Small intestine (tissue), 7 donors: Measurements from ENCODE around the gene DERL3. TPM values are rescaled to one million over a fixed set of nuclear protein-coding genes. Genes with fewer than 3 reads are reported as not detected.

ENCODE experiments used
- DNase-seq, 2 donors: peaks; one replicate each; pipeline versions ENCODE4 v3.0.0 to v3.0.0-alpha.2; 2013
- FAIRE-seq: peaks from 2 replicates; lab custom pipeline; 2012; peaks lifted over from hg19 to GRCh38; lab: Jason Lieb, UNC
- H3K27ac ChIP-seq, 3 donors: one replicate each; pipeline ENCODE4 v1.5.1; 2013; ENCODE audit warnings: low read length in 2 of 3, mild to moderate bottlenecking in 2 of 3, control low read depth in 1 of 3, inconsistent platforms in 1 of 3, low read depth in 1 of 3, moderate library complexity in 1 of 3
- H3K27me3 ChIP-seq, 3 donors: one replicate each; pipeline ENCODE4 v1.6.1; 2013; ENCODE audit warnings: low read length in 3 of 3, inconsistent platforms in 1 of 3; ENCODE audit not compliant: control insufficient read depth in 3 of 3, insufficient read depth in 3 of 3
- H3K36me3 ChIP-seq, 3 donors: one replicate each; pipeline ENCODE4 v1.6.1; 2013; ENCODE audit warnings: low read length in 3 of 3, inconsistent platforms in 1 of 3, low read depth in 1 of 3, mild to moderate bottlenecking in 1 of 3, moderate library complexity in 1 of 3; ENCODE audit not compliant: control insufficient read depth in 3 of 3, insufficient read depth in 2 of 3
- H3K4me1 ChIP-seq, 3 donors: one replicate each; pipeline ENCODE4 v1.6.1; 2013; ENCODE audit warnings: low read length in 2 of 3, inconsistent platforms in 1 of 3, low read depth in 1 of 3, mild to moderate bottlenecking in 1 of 3, moderate library complexity in 1 of 3; ENCODE audit not compliant: control insufficient read depth in 3 of 3, insufficient read depth in 2 of 3
- H3K4me3 ChIP-seq, 3 donors: one replicate each; pipeline ENCODE4 v1.5.1; 2013; ENCODE audit warnings: low read length in 3 of 3, control low read depth in 1 of 3, inconsistent platforms in 1 of 3, low read depth in 1 of 3, mild to moderate bottlenecking in 1 of 3, moderate library complexity in 1 of 3
- H3K9me3 ChIP-seq, 2 donors: one replicate each; pipeline ENCODE4 v1.6.1; 2013; ENCODE audit warnings: low read depth in 1 of 2, low read length in 1 of 2; ENCODE audit not compliant: control insufficient read depth in 2 of 2, insufficient read depth in 1 of 2
- WGBS, 3 donors: extraction: QIAGEN DNeasy Blood & Tissue Kit; methylation state at CpG; one replicate each; pipeline ENCODE4 v1.1.7; 2013; 5-methylcytosine and 5-hydroxymethylcytosine counted together
- polyA plus RNA-seq, 4 donors: library from polyadenylated mRNA; stranded (reverse) in 3 of 4; unstranded in 1 of 4; fragments of 200-250 nt in 3 of 4; fragments of 120-200 nt in 1 of 4; gene quantifications; one replicate each; pipeline versions ENCODE4 v1.2.1 to v1.2.3, GENCODE V29; 2013
- donor health status: healthy with polysubstance abuse.
- donor health status: control.
- donor health status: control.
- donor health status: Bipolar disorder and iron deficiency.
- donor health status: healthy.

The DERL3 gene
- polyA plus RNA-seq, 4 donors, result 2.0 to 33.0 (median 14.1) TPM

DNA sequence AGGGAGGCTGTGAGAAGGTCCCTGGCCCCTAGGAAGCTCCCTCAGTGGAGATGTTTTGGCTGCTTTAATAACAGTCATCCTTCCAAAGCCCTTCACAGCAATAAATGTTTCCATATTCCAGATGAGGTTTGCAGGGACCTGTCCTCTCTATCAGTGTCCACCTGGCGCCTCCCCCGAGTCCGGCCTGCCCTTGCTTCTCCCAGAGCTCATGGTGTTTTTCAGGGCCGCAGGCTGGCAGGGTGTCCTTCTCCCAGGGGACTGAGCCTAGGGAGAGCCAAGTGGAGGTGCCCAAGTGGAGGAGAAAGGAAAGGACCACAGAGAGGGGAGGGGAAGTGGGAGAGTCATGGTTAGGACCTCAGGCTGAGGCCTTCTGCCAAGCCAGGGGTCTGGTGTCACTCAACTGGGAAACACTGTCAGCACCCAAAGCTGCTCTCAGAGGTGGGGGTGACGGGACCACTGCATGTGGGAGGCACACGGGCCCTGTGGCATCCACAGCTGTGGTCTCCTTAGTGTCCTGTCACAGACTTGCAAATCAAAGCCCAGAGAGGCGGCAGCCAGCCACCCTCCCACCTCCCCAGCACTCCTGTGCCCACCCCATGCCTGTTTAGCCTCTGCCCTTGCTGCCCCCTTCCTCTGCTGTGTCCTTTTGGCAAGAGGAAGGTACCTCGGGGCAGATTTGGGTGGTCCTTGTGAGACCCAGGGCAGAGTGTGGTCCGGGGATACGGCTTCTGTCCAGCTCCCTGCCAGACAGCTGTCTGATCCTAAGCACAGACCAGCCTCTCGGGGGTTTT, 6.4 kb downstream of the DERL3 start:
- H3K4me1 ChIP-seq, result no peaks in the 10 kb centered on the region
- H3K4me3 ChIP-seq, result no peak overlapping the region
- no peaks in the 10 kb centered on the region for H3K27me3 ChIP-seq
- H3K36me3 ChIP-seq, result peaks cover 4 to 89% (median 8%) of the 10 kb centered on the region in 3 donors
- H3K27ac ChIP-seq, result no peak overlapping the region
- no peak for FAIRE-seq
- peaks cover 0 to 3% of the 10 kb centered on the region in 2 donors for H3K9me3 ChIP-seq
- WGBS, 3 donors, result 84 to 85% (median 85%) methylated on average over 11 of the region's 11 CpGs
- no peak for DNase-seq

- no peak for FAIRE-seq
- no peak overlapping the region for H3K4me3 ChIP-seq
- H3K27ac ChIP-seq, result no peak overlapping the region
- DNase-seq, result no peak
- H3K36me3 ChIP-seq, result peaks cover 9 to 89% (median 11%) of the 10 kb centered on the region in 3 donors
- peaks cover 0 to 3% of the 10 kb centered on the region in 2 donors for H3K9me3 ChIP-seq
- no peaks in the 10 kb centered on the region for H3K4me1 ChIP-seq
- H3K27me3 ChIP-seq, result no peaks in the 10 kb centered on the region
- WGBS, 3 donors, result 81 to 89% (median 89%) methylated on average over 10 of the region's 10 CpGs
Measured at GRCh38 chr22:23831781-23832180, 7.0 kb downstream of the DERL3 start.

GRCh38 chr22:23831261-23831660, 7.5 kb downstream of the DERL3 start:
- FAIRE-seq, result no peak
- no peak overlapping the region for H3K4me3 ChIP-seq
- H3K27ac ChIP-seq, result no peak overlapping the region
- H3K9me3 ChIP-seq, result peaks cover 0 to 3% of the 10 kb centered on the region in 2 donors
- DNase-seq, result no peak
- no peaks in the 10 kb centered on the region for H3K4me1 ChIP-seq
- no peaks in the 10 kb centered on the region for H3K27me3 ChIP-seq
- 87 to 93% (median 92%) methylated on average over 8 of the region's 8 CpGs for WGBS, 3 donors
- H3K36me3 ChIP-seq, result peaks cover 11 to 89% (median 13%) of the 10 kb centered on the region in 3 donors

DNA sequence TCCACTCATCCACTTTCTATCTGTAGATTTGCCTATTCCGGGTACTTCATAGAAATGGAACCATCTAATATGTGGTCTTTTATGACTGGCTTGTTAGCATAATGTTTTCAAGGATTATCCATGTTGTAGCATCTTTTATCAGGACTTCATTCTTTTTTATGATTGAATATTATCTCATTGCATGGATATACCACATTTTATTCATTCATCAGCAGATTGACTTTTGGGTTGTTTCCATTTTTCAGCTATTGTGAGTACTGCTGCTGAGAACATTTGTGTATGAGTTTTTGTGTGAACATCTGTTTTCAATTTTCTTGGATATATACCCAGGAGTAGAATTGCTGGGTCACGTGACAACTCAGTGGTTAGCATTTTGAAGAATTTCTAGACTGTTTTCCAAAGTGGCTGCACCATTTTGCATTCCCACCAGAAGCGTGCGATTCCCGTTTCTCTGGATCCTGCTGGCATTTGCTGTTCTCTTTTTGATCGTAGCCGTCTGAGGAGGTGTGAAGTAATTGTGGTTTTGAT, 8.9 kb downstream of the DERL3 start:
- Histone ChIP-seq H3K27ac (no peak overlapping the region), H3K36me3 (peaks cover 12 to 89% (median 13%) of the 10 kb centered on the region in 3 donors)
- FAIRE-seq, result no peak

DNA sequence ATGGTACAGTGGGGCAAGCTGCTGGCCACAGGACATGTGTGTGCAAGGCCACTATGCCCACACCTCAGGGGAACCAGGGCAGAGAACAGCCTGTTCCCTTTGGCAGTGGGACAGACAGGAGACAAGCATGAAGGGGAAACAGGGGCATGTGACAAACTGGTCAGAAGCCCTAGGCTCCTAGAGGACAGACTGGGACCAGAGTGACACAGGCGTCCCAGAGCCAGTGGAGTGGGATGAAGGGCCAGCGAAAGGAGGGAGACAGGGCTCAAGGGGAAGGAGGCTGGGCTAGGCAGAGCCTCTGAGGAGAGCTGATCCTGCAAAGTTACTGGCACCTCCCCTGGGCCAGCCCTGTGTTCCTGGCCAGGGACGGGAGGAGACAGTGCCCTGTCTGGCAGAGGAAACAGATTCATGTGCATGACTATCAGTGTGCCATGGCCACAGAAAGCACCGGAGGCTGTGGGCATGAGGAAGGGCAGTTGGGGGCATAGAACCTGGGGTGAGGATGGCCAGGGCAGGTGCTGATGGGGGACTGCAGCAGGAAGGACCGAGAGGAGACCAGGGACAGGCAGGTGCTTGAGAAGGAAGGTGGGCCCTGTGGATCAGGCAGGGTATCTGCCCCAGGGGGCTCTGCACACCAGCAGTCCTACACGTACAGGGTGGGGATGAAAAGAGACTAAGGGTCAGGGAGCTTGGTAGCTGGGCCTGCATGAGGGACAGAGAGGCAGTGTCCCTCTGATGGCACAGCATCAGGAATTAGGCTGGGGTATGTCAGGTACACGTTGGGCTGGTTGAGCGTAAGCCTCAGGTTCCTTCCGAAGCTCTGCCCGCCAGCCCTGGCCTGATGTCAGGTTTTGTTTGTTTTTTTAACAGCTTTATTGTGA, 9.8 kb downstream of the DERL3 start:
- no peak for FAIRE-seq
- WGBS, 3 donors, result 87 to 95% (median 91%) methylated on average over 10 of the region's 10 CpGs
- peaks cover 11 to 90% (median 13%) of the 10 kb centered on the region in 3 donors for H3K36me3 ChIP-seq

More for the DNA sequence above, 8.9 kb downstream of the DERL3 start:
- H3K9me3 ChIP-seq, result peaks cover 0 to 3% of the 10 kb centered on the region in 2 donors
- 79 to 90% (median 82%) methylated on average over 7 of the region's 7 CpGs for WGBS, 3 donors
- H3K4me3 ChIP-seq, result no peak overlapping the region
- no peaks in the 10 kb centered on the region for H3K4me1 ChIP-seq
- H3K27me3 ChIP-seq, result no peaks in the 10 kb centered on the region
- no peak for DNase-seq

DNA sequence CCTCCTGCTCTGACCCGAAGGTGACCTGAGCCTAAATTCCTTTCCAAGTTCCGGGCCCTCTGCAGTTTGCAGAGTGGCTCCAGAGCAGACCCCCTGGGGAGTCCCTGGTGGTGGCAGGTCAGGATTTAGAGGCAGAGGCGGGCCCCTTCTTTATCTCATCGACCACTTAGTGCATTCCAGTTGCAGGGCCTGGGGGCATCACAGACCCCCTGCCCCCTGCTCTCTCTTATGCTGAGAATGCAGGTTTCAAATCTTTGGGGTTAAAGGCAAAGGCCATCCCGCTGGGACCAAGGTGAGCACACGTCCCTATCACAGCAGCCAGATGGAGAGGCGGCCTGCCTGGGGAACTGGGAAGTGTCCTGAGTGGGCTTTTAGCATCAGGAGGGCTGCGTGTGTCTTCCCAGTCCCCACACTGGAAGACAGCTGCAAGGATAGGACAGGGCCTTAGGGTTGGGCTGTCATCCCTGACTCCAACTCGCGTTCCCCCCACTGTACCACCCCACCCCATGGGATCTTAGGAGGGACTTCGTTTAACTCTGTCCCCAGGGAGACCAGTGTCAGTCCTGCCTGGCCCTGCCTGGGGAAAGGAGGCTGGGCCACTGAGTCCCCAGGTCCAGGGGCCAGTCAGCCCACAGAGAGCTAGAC, 11.3 kb downstream of the DERL3 start:
- Histone ChIP-seq H3K4me3 (no peak overlapping the region), H3K4me1 (no peaks in the 10 kb centered on the region), H3K9me3 (peaks cover 0 to 3% of the 10 kb centered on the region in 2 donors), H3K36me3 (peaks cover 14 to 90% (median 22%) of the 10 kb centered on the region in 3 donors), H3K27ac (no peak overlapping the region), H3K27me3 (no peaks in the 10 kb centered on the region)
- 84 to 90% (median 89%) methylated on average over 10 to 11 of the region's 11 CpGs for WGBS, 3 donors
- no peak for DNase-seq
- FAIRE-seq, result no peak

More for the DNA sequence above, 9.8 kb downstream of the DERL3 start:
- no peaks in the 10 kb centered on the region for H3K27me3 ChIP-seq
- H3K9me3 ChIP-seq, result peaks cover 0 to 3% of the 10 kb centered on the region in 2 donors
- H3K27ac ChIP-seq, result no peak overlapping the region
- no peak overlapping the region for H3K4me3 ChIP-seq
- DNase-seq, result no peak
- H3K4me1 ChIP-seq, result no peaks in the 10 kb centered on the region

DNA sequence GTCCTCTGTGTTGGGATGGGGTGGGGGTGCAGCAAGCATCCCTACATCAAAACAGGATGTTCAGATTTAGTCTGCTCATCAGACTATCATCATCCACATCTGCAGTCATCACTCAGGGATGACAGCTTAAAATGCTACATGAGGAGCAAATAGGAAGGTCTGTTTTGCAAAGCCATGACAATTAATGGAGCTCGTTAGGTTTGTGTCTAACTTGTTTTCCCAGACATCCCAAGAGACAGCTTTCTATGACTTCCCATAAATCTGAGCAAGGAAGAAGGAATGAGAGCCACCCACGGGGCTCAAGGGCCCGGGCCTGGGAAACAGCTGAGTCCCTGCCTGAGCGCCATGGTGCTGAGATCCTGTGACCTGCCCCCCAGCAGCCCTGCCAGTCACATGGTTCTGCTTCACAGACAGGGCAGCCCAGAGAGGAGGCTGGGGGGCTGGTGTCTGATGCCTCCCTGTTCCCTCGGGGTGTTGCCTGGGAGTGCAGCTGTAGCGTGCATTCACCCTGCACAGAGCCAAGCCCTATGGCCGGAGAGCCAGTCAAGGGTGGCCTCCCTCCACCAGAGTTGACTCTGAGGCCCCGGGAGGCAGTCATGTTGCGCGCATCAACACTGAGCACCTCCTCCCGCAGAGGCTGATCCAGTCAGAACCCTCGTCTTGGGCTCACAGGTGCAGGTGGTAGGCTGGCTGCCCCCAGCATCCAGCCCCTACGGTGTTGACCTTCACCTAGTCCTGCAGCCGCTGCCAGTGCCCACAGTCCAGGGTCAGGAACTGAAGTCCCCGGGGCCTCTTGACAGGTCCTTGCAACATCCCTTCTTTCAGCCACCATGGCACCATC, 12.1 kb downstream of the DERL3 start:
- H3K36me3 ChIP-seq, result peaks cover 14 to 90% (median 28%) of the 10 kb centered on the region in 3 donors

More for the DNA sequence above, 12.1 kb downstream of the DERL3 start:
- H3K27me3 ChIP-seq, result no peaks in the 10 kb centered on the region
- H3K4me3 ChIP-seq, result no peak overlapping the region
- no peak for DNase-seq
- H3K9me3 ChIP-seq, result peaks cover 0 to 3% of the 10 kb centered on the region in 2 donors
- no peaks in the 10 kb centered on the region for H3K4me1 ChIP-seq
- H3K27ac ChIP-seq, result no peak overlapping the region
- FAIRE-seq, result no peak
- WGBS, 3 donors, result 85 to 92% (median 91%) methylated on average over 14 to 15 of the region's 15 CpGs
